ENCODE data around the gene DELE1. TPM values are rescaled to one million over a fixed set of nuclear protein-coding genes. Genes with fewer than 3 reads are reported as not detected.

The DELE1 gene
- total RNA-seq, 2 experiments from 2014 or later = 50.1 to 57.4 TPM

DNA sequence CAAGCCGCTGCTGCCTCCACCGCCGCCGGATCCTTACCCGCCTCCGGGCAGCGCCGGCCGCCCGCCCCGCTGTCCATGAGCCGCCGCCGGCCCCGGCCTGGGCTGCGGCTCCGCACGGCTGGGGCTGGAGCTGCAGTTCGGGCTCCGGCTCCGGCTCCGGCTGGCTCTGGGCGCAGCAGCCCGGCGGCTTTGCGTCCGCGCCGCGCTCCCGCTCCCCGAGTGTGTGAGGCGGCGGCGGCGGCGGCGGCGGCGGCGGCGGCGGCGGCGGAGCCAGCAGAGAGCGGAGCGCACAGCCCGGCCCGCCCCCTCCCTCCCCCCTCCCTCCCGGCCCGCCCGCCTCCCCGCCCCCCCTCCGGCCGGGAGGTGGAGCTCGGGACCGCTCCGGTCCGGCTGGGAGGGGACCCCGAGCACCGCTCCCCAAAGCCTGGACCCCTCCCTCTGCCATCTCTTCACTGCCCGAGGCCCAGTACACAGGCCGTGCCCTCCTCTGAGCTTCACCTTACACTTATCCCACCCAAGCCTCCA is 45.4 kb upstream of the DELE1 start, which contains the start of gene PCDH1:
Gene PCDH1 (minus strand): TSS at position 225 of the 525 bp plus-strand sequence. CDS start 148 bp downstream, at position 77.
- CTCF ChIA-PET = interaction anchor here (0.8 to 10.5 kb wide), 42 partner anchors 10 to 241 kb away, joined by 3 to 205 read pairs (median 8); partner anchors contain the start of genes DELE1, HDAC3, PCDH12 and RELL2
- no peaks in the 10 kb centered on the region for H3K9me3 Mint-ChIP-seq
- H3K36me3 Mint-ChIP-seq (ENCODE audit: low read depth) = no peaks in the 10 kb centered on the region
- peak; percentile 21 for ATAC-seq
- TF ChIP-seq, protein P1, sequence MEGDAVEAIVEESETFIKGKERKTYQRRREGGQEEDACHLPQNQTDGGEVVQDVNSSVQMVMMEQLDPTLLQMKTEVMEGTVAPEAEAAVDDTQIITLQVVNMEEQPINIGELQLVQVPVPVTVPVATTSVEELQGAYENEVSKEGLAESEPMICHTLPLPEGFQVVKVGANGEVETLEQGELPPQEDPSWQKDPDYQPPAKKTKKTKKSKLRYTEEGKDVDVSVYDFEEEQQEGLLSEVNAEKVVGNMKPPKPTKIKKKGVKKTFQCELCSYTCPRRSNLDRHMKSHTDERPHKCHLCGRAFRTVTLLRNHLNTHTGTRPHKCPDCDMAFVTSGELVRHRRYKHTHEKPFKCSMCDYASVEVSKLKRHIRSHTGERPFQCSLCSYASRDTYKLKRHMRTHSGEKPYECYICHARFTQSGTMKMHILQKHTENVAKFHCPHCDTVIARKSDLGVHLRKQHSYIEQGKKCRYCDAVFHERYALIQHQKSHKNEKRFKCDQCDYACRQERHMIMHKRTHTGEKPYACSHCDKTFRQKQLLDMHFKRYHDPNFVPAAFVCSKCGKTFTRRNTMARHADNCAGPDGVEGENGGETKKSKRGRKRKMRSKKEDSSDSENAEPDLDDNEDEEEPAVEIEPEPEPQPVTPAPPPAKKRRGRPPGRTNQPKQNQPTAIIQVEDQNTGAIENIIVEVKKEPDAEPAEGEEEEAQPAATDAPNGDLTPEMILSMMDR (IDR thresholded peaks at IDR 0.05) = no peak
- no peak for DNase-seq
- H3K4me1 Mint-ChIP-seq (ENCODE audit: low read depth) = peaks cover 15% of the 10 kb centered on the region
- H3K27me3 Mint-ChIP-seq = peaks cover 69% of the 10 kb centered on the region
- intact Hi-C loops (cut with micrococcal nuclease) = loop anchor here (2.0 kb wide), 2 partner anchors 175 to 185 kb away; no protein-coding TSS in a partner anchor
- POLR2A ChIA-PET = interaction anchor here (0.5 to 1.6 kb wide), 9 partner anchors 14 to 214 kb away, joined by 3 to 8 read pairs (median 3); partner anchors contain the start of gene RNF14
- H3K4me3 Mint-ChIP-seq = peak within 1 kb of the TSS; percentile 55
- H3K27ac Mint-ChIP-seq = no peak within 1 kb of the TSS

DNA sequence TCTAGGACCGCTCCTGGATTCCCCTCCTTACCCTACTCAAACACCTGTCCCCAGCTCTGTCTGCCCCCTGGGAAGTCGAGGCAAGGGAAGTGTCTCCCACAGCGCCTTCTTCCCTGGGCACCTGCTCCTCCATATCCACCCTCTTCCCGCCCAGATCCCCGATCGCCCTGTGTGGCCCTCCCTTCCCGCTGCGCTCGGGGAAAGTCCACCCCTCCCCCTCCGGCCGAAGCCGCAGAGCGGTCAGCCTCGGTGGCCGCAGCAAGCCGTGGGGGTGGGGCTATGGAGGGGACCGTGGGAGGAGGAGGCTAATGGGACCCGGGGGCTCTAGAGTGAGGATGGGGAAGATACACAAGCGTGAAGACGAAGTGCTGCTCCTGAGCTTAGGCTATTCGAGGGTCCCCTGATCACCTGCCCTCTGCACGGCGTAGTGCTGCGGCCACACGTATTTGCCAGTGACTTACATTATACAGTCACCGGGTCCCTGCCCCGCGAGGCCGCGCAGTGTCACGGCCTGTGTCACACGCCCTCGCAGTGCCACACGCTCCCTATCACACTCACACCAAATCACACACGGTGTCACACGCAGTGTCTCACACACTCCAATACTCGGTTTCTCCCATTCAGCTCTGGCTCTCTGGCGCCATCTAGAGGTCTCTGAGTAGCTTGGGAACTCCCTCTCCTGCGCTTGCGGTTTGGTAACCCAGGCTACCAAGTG is 44.8 kb upstream of the DELE1 start:
- POLR2A ChIA-PET = interaction anchor here (0.6 to 1.6 kb wide), 10 partner anchors 15 to 214 kb away, joined by 3 to 8 read pairs (median 3); partner anchors contain the start of gene RNF14
- CTCF ChIA-PET = interaction anchor here (0.6 to 10.5 kb wide), 57 partner anchors 9 to 285 kb away, joined by 3 to 205 read pairs (median 6); partner anchors contain the start of genes DELE1, FCHSD1, HDAC3 and PCDH12
- DNase-seq = peak; percentile 94

DNA sequence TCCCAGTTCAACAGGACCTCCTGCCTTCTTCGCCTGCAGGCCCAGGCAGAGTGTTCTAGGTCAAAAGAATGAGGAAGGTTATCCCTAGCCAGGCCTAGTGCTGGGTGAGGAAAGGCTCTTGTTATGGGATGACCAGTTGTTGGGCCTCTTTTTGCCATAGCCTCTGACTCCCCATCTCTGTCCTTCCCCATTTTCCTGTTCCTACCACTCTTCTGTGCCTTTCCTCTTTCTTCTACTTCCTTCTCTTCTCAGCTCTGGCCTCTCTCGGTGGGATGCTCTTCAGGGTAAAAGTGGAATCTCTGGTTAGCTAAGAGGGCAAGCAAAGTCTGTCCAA is 44.3 kb upstream of the DELE1 start:
- ATAC-seq (no peak), DNase-seq (no peak)
- ChIA-PET CTCF (interaction anchor here (0.6 to 10.5 kb wide), 54 partner anchors 8 to 286 kb away, joined by 3 to 205 read pairs (median 6); partner anchors contain the start of genes DELE1, FCHSD1, HDAC3 and PCDH12), POLR2A (interaction anchor here (0.6 to 1.6 kb wide), 7 partner anchors 36 to 215 kb away, joined by 3 to 8 read pairs (median 3); no protein-coding TSS in a partner anchor)
- TF ChIP-seq, protein P1 (IDR thresholded peaks at IDR 0.05) = peak; percentile 12
- Mint-ChIP-seq H3K27me3 (peaks cover 69% of the 10 kb centered on the region), H3K27ac (no peak overlapping the region), H3K4me3 (peak overlapping the region; percentile 55), H3K9me3 (no peaks in the 10 kb centered on the region), H3K36me3 (ENCODE audit: low read depth) (no peaks in the 10 kb centered on the region), H3K4me1 (ENCODE audit: low read depth) (peaks cover 18% of the 10 kb centered on the region)
- intact Hi-C loops (cut with micrococcal nuclease) = loop anchor here (2.0 kb wide), 2 partner anchors 177 to 187 kb away; no protein-coding TSS in a partner anchor

More for the DNA sequence above, 44.8 kb upstream of the DELE1 start:
- ATAC-seq = peak; percentile 82
- H3K4me1 Mint-ChIP-seq (ENCODE audit: low read depth) = peaks cover 17% of the 10 kb centered on the region
- TF ChIP-seq, protein P1 (IDR thresholded peaks at IDR 0.05) = peak; percentile 98
- no peaks in the 10 kb centered on the region for H3K9me3 Mint-ChIP-seq
- H3K27me3 Mint-ChIP-seq = peaks cover 70% of the 10 kb centered on the region
- intact Hi-C loops (cut with micrococcal nuclease) = loop anchor here (2.0 kb wide), 2 partner anchors 176 to 186 kb away; no protein-coding TSS in a partner anchor
- no peak overlapping the region for H3K27ac Mint-ChIP-seq
- no peaks in the 10 kb centered on the region for H3K36me3 Mint-ChIP-seq (ENCODE audit: low read depth)
- peak overlapping the region; percentile 55 for H3K4me3 Mint-ChIP-seq

DNA sequence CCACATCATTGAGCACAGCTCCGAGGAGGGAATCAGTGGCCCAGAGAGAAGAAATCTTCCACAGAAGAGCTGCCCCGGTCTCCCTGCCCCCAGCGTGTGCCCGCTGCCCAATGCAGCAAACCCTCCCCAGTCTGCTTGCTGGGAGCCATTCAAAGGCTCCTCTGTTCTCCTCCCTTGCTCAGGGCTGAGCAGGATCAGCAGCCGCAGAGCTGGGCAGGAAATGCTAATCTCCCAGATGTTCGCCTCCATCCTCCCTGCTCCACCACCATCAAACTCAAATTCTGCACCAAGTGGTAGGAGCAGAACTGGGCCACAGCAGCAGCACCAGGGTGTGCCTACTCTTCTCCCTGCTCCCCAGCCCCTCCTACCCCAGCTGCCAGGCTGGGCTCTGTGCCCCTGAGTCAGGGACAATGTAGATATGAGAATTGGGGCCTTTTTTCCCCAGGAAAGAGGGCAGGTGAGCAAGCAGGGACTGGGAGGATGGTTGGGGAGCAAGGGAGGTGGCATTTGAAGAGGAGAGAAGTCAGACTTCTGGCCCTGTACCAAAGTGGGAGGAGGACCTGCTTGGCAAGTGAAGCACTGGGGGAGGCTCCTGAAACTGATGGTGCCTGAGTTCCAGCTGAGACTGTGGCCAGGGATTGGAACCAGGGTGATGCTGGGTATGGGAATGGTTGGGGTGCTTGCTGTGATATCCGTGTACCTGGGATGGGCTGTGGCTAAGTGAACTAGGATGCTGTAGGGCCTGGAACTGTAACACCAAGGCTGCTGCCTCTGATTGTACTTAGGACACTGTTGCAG is 43.5 kb upstream of the DELE1 start:
- CTCF ChIA-PET = interaction anchor here (0.7 to 10.5 kb wide), 43 partner anchors 8 to 228 kb away, joined by 3 to 205 read pairs (median 8); partner anchors contain the start of genes DELE1, FCHSD1 and PCDH12
- Mint-ChIP-seq H3K4me3 (no peak overlapping the region), H3K27ac (no peak overlapping the region), H3K27me3 (peaks cover 69% of the 10 kb centered on the region), H3K9me3 (no peaks in the 10 kb centered on the region), H3K4me1 (ENCODE audit: low read depth) (peaks cover 18% of the 10 kb centered on the region), H3K36me3 (ENCODE audit: low read depth) (no peaks in the 10 kb centered on the region)
- TF ChIP-seq, protein P1 (IDR thresholded peaks at IDR 0.05) = no peak
- ATAC-seq (no peak), DNase-seq (no peak)
- intact Hi-C loops (cut with micrococcal nuclease) = loop anchor here (2.0 to 5.0 kb wide), 3 partner anchors 82 to 187 kb away; no protein-coding TSS in a partner anchor
- POLR2A ChIA-PET = interaction anchor here (1.2 to 1.6 kb wide), 2 partner anchors 38 to 76 kb away, joined by 3 to 8 read pairs; no protein-coding TSS in a partner anchor
